Trophoblast cell (in vitro differentiated cells and primary cell): Measurements from ENCODE around the gene MAGI1.

Experiments used
- DNase-seq, 2 donors: peaks; one replicate each; pipeline ENCODE4 v3.0.0-alpha.2; 2016
- H2AFZ ChIP-seq: 2 replicates; pipeline ENCODE4 v1.6.1; 2013; ENCODE audit warnings: low read length, moderate library complexity, mild to moderate bottlenecking; ENCODE audit not compliant: insufficient read depth, poor library complexity
- H2AK5ac ChIP-seq: 2 replicates; pipeline ENCODE4 v1.6.1; 2013; ENCODE audit warnings: mild to moderate bottlenecking, low read length
- H2BK120ac ChIP-seq: 2 replicates; pipeline ENCODE4 v1.6.1; 2013; ENCODE audit warnings: low read length, mild to moderate bottlenecking, moderate library complexity; ENCODE audit not compliant: insufficient read depth, poor library complexity
- H2BK12ac ChIP-seq: 2 replicates; pipeline ENCODE4 v1.6.1; 2013; ENCODE audit warnings: mild to moderate bottlenecking, low read length, moderate library complexity
- H2BK5ac ChIP-seq: 2 replicates; pipeline ENCODE4 v1.6.1; 2013; ENCODE audit warnings: low read length, low read depth, moderate library complexity, mild to moderate bottlenecking; ENCODE audit not compliant: poor library complexity
- H3K14ac ChIP-seq: 2 replicates; pipeline ENCODE4 v1.6.1; 2013; ENCODE audit warnings: mild to moderate bottlenecking, low read length
- H3K18ac ChIP-seq: 2 replicates; pipeline ENCODE4 v1.6.1; 2013; ENCODE audit warnings: mild to moderate bottlenecking, low read length
- H3K23ac ChIP-seq: 2 replicates; pipeline ENCODE4 v1.6.1; 2013; ENCODE audit warnings: low read length
- H3K27ac ChIP-seq: 2 replicates; pipeline ENCODE4 v1.5.1; 2013; ENCODE audit warnings: low read depth, mild to moderate bottlenecking, inconsistent platforms, low read length, moderate library complexity
- H3K27me3 ChIP-seq: 2 replicates; pipeline ENCODE4 v1.6.1; 2013; ENCODE audit warnings: inconsistent platforms, mild to moderate bottlenecking, low read length, moderate library complexity; ENCODE audit not compliant: insufficient read depth
- H3K36me3 ChIP-seq, 2 experiments: 1 replicate in 1 of 2; 2 replicates in 1 of 2; pipeline ENCODE4 v1.6.1; 2013; ENCODE audit warnings: low read length in 2 of 2, mild to moderate bottlenecking in 2 of 2, moderate library complexity in 1 of 2; ENCODE audit not compliant: insufficient read depth in 2 of 2, control insufficient read depth in 1 of 2
- H3K4ac ChIP-seq: 2 replicates; pipeline ENCODE4 v1.6.1; 2013; ENCODE audit warnings: low read depth, mild to moderate bottlenecking, low read length, moderate library complexity
- H3K4me1 ChIP-seq, 2 experiments: 1 replicate in 1 of 2; 2 replicates in 1 of 2; pipeline ENCODE4 v1.6.1; 2013; ENCODE audit warnings: low read length in 2 of 2, mild to moderate bottlenecking in 2 of 2, moderate library complexity in 1 of 2; ENCODE audit not compliant: insufficient read depth in 2 of 2, control insufficient read depth in 1 of 2
- H3K4me2 ChIP-seq: 2 replicates; pipeline ENCODE4 v1.6.1; 2013; ENCODE audit warnings: inconsistent platforms, mild to moderate bottlenecking, low read length, moderate library complexity
- H3K4me3 ChIP-seq: 2 replicates; pipeline ENCODE4 v1.5.1; 2013; ENCODE audit warnings: mild to moderate bottlenecking, low read depth, low read length, inconsistent platforms
- H3K79me1 ChIP-seq: one replicate; pipeline ENCODE4 v1.6.1; 2013; ENCODE audit warnings: low read length
- H3K79me2 ChIP-seq: 2 replicates; pipeline ENCODE4 v1.6.1; 2013; ENCODE audit warnings: low read length, mild to moderate bottlenecking; ENCODE audit not compliant: control insufficient read depth, insufficient read depth, poor library complexity
- H3K9ac ChIP-seq: 2 replicates; pipeline ENCODE4 v1.6.1; 2013; ENCODE audit warnings: mild to moderate bottlenecking, low read length
- H3K9me3 ChIP-seq: 2 replicates; pipeline ENCODE4 v1.6.1; 2013; ENCODE audit warnings: low read depth, mild to moderate bottlenecking, control low read depth, inconsistent platforms, low read length; ENCODE audit not compliant: insufficient read depth
- H4K12ac ChIP-seq: 2 replicates; pipeline ENCODE4 v1.6.1; 2013; ENCODE audit warnings: low read depth, mild to moderate bottlenecking, low read length, moderate library complexity
- H4K8ac ChIP-seq: 2 replicates; pipeline ENCODE4 v1.6.1; 2013; ENCODE audit warnings: low read depth, mild to moderate bottlenecking, low read length, moderate library complexity
- H4K91ac ChIP-seq: one replicate; pipeline ENCODE4 v1.6.1; 2013; ENCODE audit warnings: low read depth, mild to moderate bottlenecking, low read length, moderate library complexity
- WGBS: extraction: QIAGEN DNeasy Blood & Tissue Kit; methylation state at CpG from one replicate; pipeline ENCODE4 v1.1.7; 2013; ENCODE audit warnings: missing lambda C conversion rate; ENCODE audit not compliant: insufficient read length, insufficient coverage; ENCODE audit errors: extremely low coverage; 5-methylcytosine and 5-hydroxymethylcytosine counted together

The MAGI1 gene

GRCh38 chr3:65338571-65338970, 700.1 kb downstream of the MAGI1 start:
- H2AK5ac ChIP-seq, result no peak overlapping the region

GRCh38 chr3:65335587-65335986, 703.1 kb downstream of the MAGI1 start:
- no peak overlapping the region for H4K91ac ChIP-seq

More at GRCh38 chr3:65338571-65338970, 700.1 kb downstream of the MAGI1 start:
- H3K4me1 ChIP-seq, result no peaks in the 10 kb centered on the region
- no peak overlapping the region for H2AFZ ChIP-seq
- H3K4ac ChIP-seq, result no peak overlapping the region
- no peak for DNase-seq
- no peaks in the 10 kb centered on the region for H3K79me1 ChIP-seq
- H2BK120ac ChIP-seq, result no peak overlapping the region
- no peaks in the 10 kb centered on the region for H3K79me2 ChIP-seq
- no peak overlapping the region for H2BK5ac ChIP-seq
- H3K18ac ChIP-seq, result no peak overlapping the region
- no peak overlapping the region for H2BK12ac ChIP-seq
- no peaks in the 10 kb centered on the region for H3K36me3 ChIP-seq
- H3K27me3 ChIP-seq, result no peaks in the 10 kb centered on the region
- H3K9ac ChIP-seq, result no peak overlapping the region
- no peak overlapping the region for H4K8ac ChIP-seq
- no peak overlapping the region for H3K4me2 ChIP-seq
- H3K23ac ChIP-seq, result no peak overlapping the region
- no peak overlapping the region for H4K12ac ChIP-seq
- H3K4me3 ChIP-seq, result no peak overlapping the region
- no peak overlapping the region for H3K27ac ChIP-seq
- no peak overlapping the region for H3K14ac ChIP-seq
- no peak overlapping the region for H4K91ac ChIP-seq
- no peaks in the 10 kb centered on the region for H3K9me3 ChIP-seq

GRCh38 chr3:65334045-65334665, 704.6 kb downstream of the MAGI1 start:
- H3K4ac ChIP-seq, result no peak overlapping the region
- no peak for DNase-seq
- H3K27me3 ChIP-seq, result no peaks in the 10 kb centered on the region
- no CpG with 5 or more reads among the region's 1 CpG for WGBS
- no peak overlapping the region for H3K18ac ChIP-seq
- no peaks in the 10 kb centered on the region for H3K36me3 ChIP-seq
- no peak overlapping the region for H4K91ac ChIP-seq
- H2BK5ac ChIP-seq, result no peak overlapping the region
- no peak overlapping the region for H3K9ac ChIP-seq
- no peak overlapping the region for H2AK5ac ChIP-seq
- H2BK120ac ChIP-seq, result no peak overlapping the region
- H3K79me2 ChIP-seq, result no peaks in the 10 kb centered on the region
- H3K27ac ChIP-seq, result no peak overlapping the region
- no peaks in the 10 kb centered on the region for H3K4me1 ChIP-seq
- H2BK12ac ChIP-seq, result no peak overlapping the region
- H3K4me2 ChIP-seq, result no peak overlapping the region
- H4K8ac ChIP-seq, result no peak overlapping the region
- H2AFZ ChIP-seq, result no peak overlapping the region
- H3K14ac ChIP-seq, result no peak overlapping the region
- no peak overlapping the region for H4K12ac ChIP-seq
- no peak overlapping the region for H3K4me3 ChIP-seq
- no peaks in the 10 kb centered on the region for H3K79me1 ChIP-seq
- no peaks in the 10 kb centered on the region for H3K9me3 ChIP-seq
- H3K23ac ChIP-seq, result no peak overlapping the region

More at GRCh38 chr3:65335587-65335986, 703.1 kb downstream of the MAGI1 start:
- no peak overlapping the region for H2BK120ac ChIP-seq
- H3K23ac ChIP-seq, result no peak overlapping the region
- no peak overlapping the region for H3K18ac ChIP-seq
- no peaks in the 10 kb centered on the region for H3K36me3 ChIP-seq
- WGBS, result no CpG with 5 or more reads among the region's 3 CpGs
- H3K4me1 ChIP-seq, result no peaks in the 10 kb centered on the region
- no peak overlapping the region for H2BK12ac ChIP-seq
- DNase-seq, result no peak
- no peak overlapping the region for H4K12ac ChIP-seq
- H3K9me3 ChIP-seq, result no peaks in the 10 kb centered on the region
- no peaks in the 10 kb centered on the region for H3K79me1 ChIP-seq
- no peak overlapping the region for H3K4ac ChIP-seq
- H2BK5ac ChIP-seq, result no peak overlapping the region
- H3K4me3 ChIP-seq, result no peak overlapping the region
- H3K79me2 ChIP-seq, result no peaks in the 10 kb centered on the region
- H4K8ac ChIP-seq, result no peak overlapping the region
- no peak overlapping the region for H3K9ac ChIP-seq
- no peak overlapping the region for H3K14ac ChIP-seq
- H3K27ac ChIP-seq, result no peak overlapping the region
- no peaks in the 10 kb centered on the region for H3K27me3 ChIP-seq
- H2AK5ac ChIP-seq, result no peak overlapping the region
- no peak overlapping the region for H2AFZ ChIP-seq
- no peak overlapping the region for H3K4me2 ChIP-seq

- Histone ChIP-seq H3K79me2 (no peaks in the 10 kb centered on the region), H4K12ac (no peak overlapping the region), H3K36me3 (no peaks in the 10 kb centered on the region), H2BK5ac (no peak overlapping the region), H3K27ac (no peak overlapping the region), H2BK120ac (no peak overlapping the region), H3K9me3 (no peaks in the 10 kb centered on the region), H3K9ac (no peak overlapping the region), H3K4ac (no peak overlapping the region), H2BK12ac (no peak overlapping the region), H3K23ac (no peak overlapping the region), H3K18ac (no peak overlapping the region), H2AK5ac (no peak overlapping the region), H3K27me3 (no peaks in the 10 kb centered on the region), H2AFZ (no peak overlapping the region), H3K79me1 (no peaks in the 10 kb centered on the region), H4K91ac (no peak overlapping the region), H3K4me1 (no peaks in the 10 kb centered on the region), H3K4me2 (no peak overlapping the region), H3K14ac (no peak overlapping the region), H4K8ac (no peak overlapping the region), H3K4me3 (no peak overlapping the region)
- DNase-seq, result peak in 1 of 2 donors; percentile 43
- no CpG with 5 or more reads among the region's 3 CpGs for WGBS
Observed at GRCh38 chr3:65331730-65332129, 707.0 kb downstream of the MAGI1 start.
